GM23248 (cell line): ENCODE measurements around the gene TTC21B.

ENCODE experiments used
- EZH2 ChIP-seq: fragments of 200-600 bp; sonication (generic); IDR thresholded peaks from 2 replicates; pipeline ENCODE4 v1.6.1; 2018; ENCODE audit warnings: antibody characterized with exemption, mild to moderate bottlenecking; ENCODE audit not compliant: insufficient read depth, poor library complexity, severe bottlenecking
- EZH2phosphoT487 ChIP-seq: fragments of 200-600 bp; sonication (generic); IDR thresholded peaks from 2 replicates; pipeline ENCODE4 v1.6.1; 2018; ENCODE audit warnings: antibody characterized with exemption, moderate library complexity, mild to moderate bottlenecking, low read depth; ENCODE audit not compliant: insufficient read depth

GRCh38 chr2:165863810-165864261 is 89.7 kb downstream of the TTC21B start:
- TF ChIP-seq EZH2phosphoT487, result no peak
- no peak for TF ChIP-seq EZH2
